Measurements from ENCODE around the gene EXOG.

DNA sequence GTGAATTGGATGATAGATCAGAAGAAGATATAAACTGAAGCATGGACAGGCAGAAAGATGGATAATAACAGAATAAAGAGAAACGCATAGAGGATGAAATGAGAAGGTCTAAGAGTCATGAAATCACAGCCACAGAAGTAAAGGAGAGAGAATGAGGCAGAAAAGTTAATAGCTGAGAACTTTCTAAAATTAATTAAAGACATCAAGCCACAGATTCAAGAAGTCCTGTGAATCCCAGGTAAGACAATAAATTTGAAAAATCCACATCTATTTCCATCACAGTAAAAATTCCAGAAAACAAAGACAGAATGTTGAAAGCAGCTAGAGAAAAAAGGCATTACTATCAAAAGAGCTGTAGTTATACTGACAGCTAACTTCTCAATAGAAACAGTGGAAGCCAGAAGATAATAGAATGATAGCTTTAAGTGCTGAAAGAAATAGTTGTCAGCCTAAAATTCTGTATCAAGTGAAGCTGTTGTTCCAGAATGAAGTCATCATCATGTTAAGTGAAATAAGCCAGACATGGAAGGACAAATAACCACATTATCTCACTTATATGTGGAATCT is 30.5 kb upstream of the EXOG start:
- TF ChIP-seq EZH2phosphoT487 (conservative IDR thresholded peaks at IDR 0.05; ENCODE audit: low read length) = no peak
- no peak for TF ChIP-seq CTCF (IDR thresholded peaks at IDR 0.05; ENCODE audit: insufficient read depth, low read length, poor library complexity, severe bottlenecking)

All from SU-DHL-6 (cell line).